GM12878 (cell line): ENCODE measurements around the gene PRRT4. TPM values are rescaled to one million over a fixed set of nuclear protein-coding genes. Genes with fewer than 3 reads are reported as not detected.

Experiments used
- ATAC-seq: fragments of 200-7000 bp; cut with Tn5 transposase; 3 replicates; pipeline ENCODE4 v1.9.1; 2020; ENCODE audit warnings: mild to moderate bottlenecking, moderate library complexity
- BruUV-seq: library from RNA; stranded (reverse); fragments of 400-500 nt; replicated peaks from 2 replicates; lab custom pipeline; 2021; lab: Mats Ljungman, UMichigan
- CTCF ChIA-PET: fragments of 300-600 bp; sonication (Branson Sonifier 250); formaldehyde crosslinking; extraction: SDS; loops from one replicate; lab custom pipeline; 2021; ENCODE audit warnings: inconsistent platforms; lab: Yijun Ruan, JAX
- POLR2A ChIA-PET: fragments of 350-600 bp; formaldehyde crosslinking; extraction: SDS; loops from one replicate; lab custom pipeline; 2021; ENCODE audit warnings: inconsistent platforms; lab: Charles Lee
- RAD21 ChIA-PET: fragments of 300-600 bp; sonication (Branson Sonifier 250); formaldehyde crosslinking; loops from one replicate; lab custom pipeline; 2023; ENCODE audit warnings: antibody characterized with exemption; ENCODE audit not compliant: unreplicated experiment; lab: Charles Lee
- SMC1A ChIA-PET: fragments of 300-600 bp; sonication (Branson Sonifier 250); formaldehyde crosslinking; loops from one replicate; lab custom pipeline; 2023; ENCODE audit not compliant: unreplicated experiment, uncharacterized antibody; lab: Charles Lee
- DNase-seq: peaks from one replicate; pipeline ENCODE4 v3.0.0-alpha.2; 2011; ENCODE audit warnings: low read depth, low spot score
- FAIRE-seq: peaks from 3 replicates; lab custom pipeline; 2011; peaks lifted over from hg19 to GRCh38; lab: Jason Lieb, UNC
- H2AFZ ChIP-seq: 2 replicates; pipeline ENCODE4 v1.6.0; 2011; ENCODE audit warnings: low read depth, low read length, control low read depth; ENCODE audit not compliant: control insufficient read depth
- H3K27ac ChIP-seq: 2 replicates; pipeline ENCODE4 v1.5.1; 2011; ENCODE audit warnings: control low read depth; ENCODE audit not compliant: control insufficient read depth, insufficient read depth
- H3K27me3 ChIP-seq, 2 experiments: replicated peaks in 1 of 2; 2 replicates each; pipeline versions ENCODE4 v1.6.0 to v1.6.1; 2011; ENCODE audit warnings: low read length in 1 of 2; ENCODE audit not compliant: control insufficient read depth in 2 of 2, insufficient read depth in 2 of 2
- H3K36me3 ChIP-seq, 2 experiments: 2 replicates each; pipeline ENCODE4 v1.5.1; 2011; ENCODE audit warnings: low read length in 1 of 2; ENCODE audit not compliant: control insufficient read depth in 2 of 2, insufficient read depth in 2 of 2
- H3K4me1 ChIP-seq: 2 replicates; pipeline ENCODE4 v1.6.1; 2011; ENCODE audit warnings: mild to moderate bottlenecking, low read length, moderate library complexity, mixed read lengths; ENCODE audit not compliant: control insufficient read depth, insufficient read depth
- H3K4me2 ChIP-seq: 2 replicates; pipeline ENCODE4 v1.6.0; 2011; ENCODE audit warnings: control low read depth; ENCODE audit not compliant: control insufficient read depth, insufficient read depth
- H3K4me3 ChIP-seq: fragments of 200-600 bp; sonication (generic); 2 replicates; pipeline ENCODE4 v1.5.1; 2016
- H3K79me2 ChIP-seq: 2 replicates; pipeline ENCODE4 v1.6.0; 2011; ENCODE audit warnings: low read length; ENCODE audit not compliant: control insufficient read depth, insufficient read depth
- H3K9ac ChIP-seq: 2 replicates; pipeline ENCODE4 v1.8.0; 2011; ENCODE audit warnings: low read length, control low read depth, mixed read lengths; ENCODE audit not compliant: control insufficient read depth, insufficient read depth
- H3K9me3 ChIP-seq: replicated peaks from 3 replicates; pipeline ENCODE4 v1.5.1; 2011; ENCODE audit warnings: mild to moderate bottlenecking, low read length; ENCODE audit not compliant: control insufficient read depth, insufficient read depth
- H4K20me1 ChIP-seq: 2 replicates; pipeline ENCODE4 v1.6.0; 2011; ENCODE audit not compliant: control insufficient read depth, insufficient read depth
- CHD2 ChIP-seq: IDR thresholded peaks from 2 replicates; pipeline ENCODE4 v1.6.1; 2011; ENCODE audit warnings: low read depth, low read length, improper control_type of control experiment, borderline replicate concordance
- ETV6 ChIP-seq, 2 experiments: fragments of 450-650 bp in 1 of 2; IDR thresholded peaks in 1 of 2; conservative IDR thresholded peaks in 1 of 2; 2 replicates each; pipeline ENCODE4 v1.6.1; 2014; ENCODE audit warnings: antibody characterized with exemption in 1 of 2, borderline replicate concordance in 1 of 2, low read depth in 1 of 2, mild to moderate bottlenecking in 1 of 2, moderate library complexity in 1 of 2
- HDAC2 ChIP-seq: fragments of 200-600 bp; sonication (generic); IDR thresholded peaks from 2 replicates; pipeline ENCODE4 v1.6.1; 2017
- MEF2B ChIP-seq: fragments of 450-650 bp; IDR thresholded peaks from 2 replicates; pipeline ENCODE4 v1.6.1; 2018; ENCODE audit warnings: mild to moderate bottlenecking, moderate library complexity; ENCODE audit not compliant: partially characterized antibody, poor library complexity, severe bottlenecking
- NRF1 ChIP-seq: conservative IDR thresholded peaks from 2 replicates; pipeline ENCODE4 v1.6.1; 2011; ENCODE audit warnings: mild to moderate bottlenecking, low read depth, low read length, improper control_type of control experiment
- PAX5 ChIP-seq: IDR thresholded peaks from 2 replicates; pipeline ENCODE4 v1.6.1; 2011; ENCODE audit warnings: low read depth, low read length, borderline replicate concordance
- PML ChIP-seq: IDR thresholded peaks from 2 replicates; pipeline ENCODE4 v1.6.1; 2012; ENCODE audit warnings: low read length, inconsistent platforms
- SIX5 ChIP-seq: IDR thresholded peaks from 2 replicates; pipeline ENCODE4 v1.6.1; 2011; ENCODE audit warnings: mild to moderate bottlenecking, low read depth, low read length, moderate library complexity; ENCODE audit not compliant: severe bottlenecking
- SMAD5 ChIP-seq: IDR thresholded peaks from 2 replicates; pipeline ENCODE4 v1.6.1; 2016; ENCODE audit warnings: antibody characterized with exemption, low read depth
- SMC3 ChIP-seq: IDR thresholded peaks from 2 replicates; pipeline ENCODE4 v1.6.1; 2011; ENCODE audit warnings: low read length, improper control_type of control experiment, borderline replicate concordance
- SPI1 ChIP-seq: IDR thresholded peaks from 2 replicates; pipeline ENCODE4 v1.6.1; 2011; ENCODE audit warnings: low read depth, mild to moderate bottlenecking, low read length, moderate library complexity, borderline replicate concordance; ENCODE audit not compliant: insufficient read depth
- SRF ChIP-seq, 2 experiments: IDR thresholded peaks; 2 replicates each; pipeline ENCODE4 v1.6.1; 2011; ENCODE audit warnings: low read depth in 2 of 2, low read length in 2 of 2, mild to moderate bottlenecking in 1 of 2, moderate library complexity in 1 of 2
- TCF12 ChIP-seq: IDR thresholded peaks from 2 replicates; pipeline ENCODE4 v1.6.1; 2011; ENCODE audit warnings: low read depth, mild to moderate bottlenecking, low read length
- ZNF207 ChIP-seq: fragments of 450-650 bp; IDR thresholded peaks from 2 replicates; pipeline ENCODE4 v1.6.1; 2014; ENCODE audit warnings: antibody characterized with exemption, mild to moderate bottlenecking, borderline replicate concordance
- ZZZ3 ChIP-seq: IDR thresholded peaks from 2 replicates; pipeline ENCODE4 v1.6.1; 2011; ENCODE audit warnings: low read depth; ENCODE audit not compliant: control insufficient read depth, insufficient read length
- WGBS: methylation state at CpG from one replicate; pipeline ENCODE4 v1.1.6; 2016; ENCODE audit warnings: low lambda C conversion rate; ENCODE audit not compliant: insufficient replicate concordance, insufficient coverage; ENCODE audit errors: missing lambda C conversion rate; 5-methylcytosine and 5-hydroxymethylcytosine counted together
- in situ Hi-C: fragments of 300-500 bp; cut with MboI; formaldehyde crosslinking; loops from 9 replicates; pipeline ENCODE4 v1.14.3; 2018; ENCODE audit warnings: mixed read lengths
- intact Hi-C: fragments of 100-400 bp; cut with micrococcal nuclease; formaldehyde crosslinking; loops from one replicate; pipeline ENCODE4 v1.14.2; 2022; ENCODE audit not compliant: unreplicated experiment
- polyA plus RNA-seq, 11 experiments: library from polyadenylated mRNA; depleted of rRNA in 4 of 11; unstranded in 6 of 11; stranded (reverse) in 5 of 11; fragments of >200 nt; fragmentation: Nextera tagmentation in 4 of 11; fragmentation: Illumina TruSeq in 1 of 11; extraction: Ambion mirVana in 4 of 11; extraction: Trizol in 1 of 11; gene quantifications; 1 replicate in 1 of 11; 2 replicates in 10 of 11; pipeline versions ENCODE4 v1.2.1 to v1.2.3, GENCODE V29; 2011 to 2016; ENCODE audit warnings: inconsistent platforms in 2 of 11, missing spikeins in 2 of 11, low read depth in 1 of 11
- total RNA-seq, 4 experiments: library from RNA; depleted of rRNA in 3 of 4; stranded (reverse); fragments of >200 nt in 3 of 4; fragmentation: Illumina TruSeq in 1 of 4; extraction: Trizol in 1 of 4; gene quantifications; 2 replicates each; pipeline versions ENCODE4 v1.2.1 to v1.2.3, GENCODE V29; 2013 to 2021
- TF ChIP-seq, protein P1 (sequence below): fragments of 450-650 bp; IDR thresholded peaks from 2 replicates; pipeline ENCODE4 v1.6.1; 2017; ENCODE audit warnings: mild to moderate bottlenecking, low read depth, inconsistent platforms; ENCODE audit not compliant: poor library complexity, severe bottlenecking
- TF ChIP-seq, protein P2 (sequence below): fragments of 450-650 bp; IDR thresholded peaks from 2 replicates; pipeline ENCODE4 v1.6.1; 2017; ENCODE audit warnings: low read depth, mild to moderate bottlenecking, moderate library complexity

PRRT4 gene
- total and polyA plus RNA-seq, 10 of the 15 experiments (the other 5 are each of a cell fraction or from before 2014, with no cell fraction given) = not detected

DNA sequence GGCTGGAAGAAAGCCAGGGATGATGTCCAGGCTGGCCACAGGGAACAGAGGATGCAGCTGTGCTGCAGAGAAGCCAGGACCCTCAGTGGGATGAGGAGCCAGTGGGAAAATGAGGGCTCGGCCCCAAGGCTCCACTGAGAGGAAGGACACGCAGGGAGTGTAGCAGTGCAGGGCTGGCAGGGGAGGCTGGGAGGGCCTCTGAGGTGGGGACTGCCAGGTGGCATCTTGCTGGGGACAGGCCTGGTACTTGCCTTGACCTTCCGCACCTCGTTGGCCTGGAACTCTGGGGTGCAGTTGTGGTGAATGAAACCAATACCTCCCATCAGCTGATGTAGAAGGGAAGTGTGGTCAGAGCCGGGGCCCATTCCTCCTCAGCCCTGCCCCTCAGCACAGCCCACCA, 39.1 kb upstream of the PRRT4 start:
- RAD21 ChIA-PET = interaction anchor here (0.7 to 2.2 kb wide), 2 partner anchors 25 to 27 kb away, joined by 3 to 10 read pairs; no protein-coding TSS in a partner anchor
- peaks cover 12% of the 10 kb centered on the region for H3K79me2 ChIP-seq
- H3K9me3 ChIP-seq = no peaks in the 10 kb centered on the region
- WGBS = 86% methylated on average over 4 of the region's 5 CpGs
- DNase-seq (no peak), ATAC-seq (no peak), FAIRE-seq (no peak)
- H4K20me1 ChIP-seq = no peaks in the 10 kb centered on the region
- CTCF ChIA-PET = interaction anchor here (0.7 to 23.9 kb wide), 8 partner anchors 11 to 70 kb away, joined by 3 to 458 read pairs (median 8); no protein-coding TSS in a partner anchor
- TF ChIP-seq SPI1 = no peak
- no peak for TF ChIP-seq SMAD5
- TF ChIP-seq NRF1 = no peak
- TF ChIP-seq, protein P1, sequence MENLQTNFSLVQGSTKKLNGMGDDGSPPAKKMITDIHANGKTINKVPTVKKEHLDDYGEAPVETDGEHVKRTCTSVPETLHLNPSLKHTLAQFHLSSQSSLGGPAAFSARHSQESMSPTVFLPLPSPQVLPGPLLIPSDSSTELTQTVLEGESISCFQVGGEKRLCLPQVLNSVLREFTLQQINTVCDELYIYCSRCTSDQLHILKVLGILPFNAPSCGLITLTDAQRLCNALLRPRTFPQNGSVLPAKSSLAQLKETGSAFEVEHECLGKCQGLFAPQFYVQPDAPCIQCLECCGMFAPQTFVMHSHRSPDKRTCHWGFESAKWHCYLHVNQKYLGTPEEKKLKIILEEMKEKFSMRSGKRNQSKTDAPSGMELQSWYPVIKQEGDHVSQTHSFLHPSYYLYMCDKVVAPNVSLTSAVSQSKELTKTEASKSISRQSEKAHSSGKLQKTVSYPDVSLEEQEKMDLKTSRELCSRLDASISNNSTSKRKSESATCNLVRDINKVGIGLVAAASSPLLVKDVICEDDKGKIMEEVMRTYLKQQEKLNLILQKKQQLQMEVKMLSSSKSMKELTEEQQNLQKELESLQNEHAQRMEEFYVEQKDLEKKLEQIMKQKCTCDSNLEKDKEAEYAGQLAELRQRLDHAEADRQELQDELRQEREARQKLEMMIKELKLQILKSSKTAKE = no peak
- TF ChIP-seq, protein P2, sequence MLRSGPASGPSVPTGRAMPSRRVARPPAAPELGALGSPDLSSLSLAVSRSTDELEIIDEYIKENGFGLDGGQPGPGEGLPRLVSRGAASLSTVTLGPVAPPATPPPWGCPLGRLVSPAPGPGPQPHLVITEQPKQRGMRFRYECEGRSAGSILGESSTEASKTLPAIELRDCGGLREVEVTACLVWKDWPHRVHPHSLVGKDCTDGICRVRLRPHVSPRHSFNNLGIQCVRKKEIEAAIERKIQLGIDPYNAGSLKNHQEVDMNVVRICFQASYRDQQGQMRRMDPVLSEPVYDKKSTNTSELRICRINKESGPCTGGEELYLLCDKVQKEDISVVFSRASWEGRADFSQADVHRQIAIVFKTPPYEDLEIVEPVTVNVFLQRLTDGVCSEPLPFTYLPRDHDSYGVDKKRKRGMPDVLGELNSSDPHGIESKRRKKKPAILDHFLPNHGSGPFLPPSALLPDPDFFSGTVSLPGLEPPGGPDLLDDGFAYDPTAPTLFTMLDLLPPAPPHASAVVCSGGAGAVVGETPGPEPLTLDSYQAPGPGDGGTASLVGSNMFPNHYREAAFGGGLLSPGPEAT = no peak
- no peak for TF ChIP-seq PAX5
- no peak for TF ChIP-seq HDAC2
- no peak for TF ChIP-seq PML
- TF ChIP-seq ZZZ3 = no peak
- TF ChIP-seq SIX5 = no peak
- no peak for TF ChIP-seq ZNF207
- no peak for TF ChIP-seq MEF2B
- TF ChIP-seq CHD2 = no peak
- no peak for TF ChIP-seq SMC3
- TF ChIP-seq SRF (IDR thresholded peaks at IDR 0.05; ENCODE audit: low read depth in 2 of 2, low read length in 2 of 2) = no peak
- TF ChIP-seq ETV6 (conservative IDR thresholded peaks at IDR 0.05 in 1 of 2, IDR thresholded peaks at IDR 0.05 in 1 of 2; ENCODE audit: borderline replicate concordance in 1 of 2, low read depth in 1 of 2) = no peak
- TF ChIP-seq TCF12 = no peak
- BruUV-seq = no TSS peak
- H3K4me1 ChIP-seq = peaks cover 5% of the 10 kb centered on the region
- peaks cover 9 to 10% of the 10 kb centered on the region in 2 experiments; a peak in 3 of 4 replicates for H3K36me3 ChIP-seq
- H3K27ac ChIP-seq = no peak overlapping the region
- H3K4me2 ChIP-seq = no peak overlapping the region
- POLR2A ChIA-PET = no interaction called here
- SMC1A ChIA-PET = interaction anchor here (0.8 to 5.8 kb wide), 4 partner anchors 15 to 61 kb away, joined by 3 to 43 read pairs (median 4); no protein-coding TSS in a partner anchor
- intact Hi-C loops = no loop called here
- H3K4me3 ChIP-seq = no peak overlapping the region
- no peak overlapping the region for H3K9ac ChIP-seq
- in situ Hi-C loops = no loop called here
- no peak overlapping the region for H2AFZ ChIP-seq
- no peaks in the 10 kb centered on the region for H3K27me3 ChIP-seq
